ACC112 (cell line): ENCODE results near the gene MESP2.
A peak's percentile ranks its signal among the peaks of the same experiment; 100 is the strongest.

Experiments used
- H2AFZ ChIP-seq: fragments of 200-600 bp; sonication (generic); one replicate; pipeline ENCODE4 v1.6.0; 2017; ENCODE audit warnings: antibody characterized with exemption, low read length; ENCODE audit not compliant: unreplicated experiment
- H3K27ac ChIP-seq: fragments of 200-600 bp; sonication (generic); 2 replicates; pipeline ENCODE4 v1.5.1; 2014; ENCODE audit warnings: low read depth, mild to moderate bottlenecking, antibody characterized with exemption, low read length, moderate library complexity
- H3K27me3 ChIP-seq: fragments of 200-600 bp; sonication (generic); 2 replicates; pipeline ENCODE4 v1.6.1; 2014; ENCODE audit warnings: mild to moderate bottlenecking, antibody characterized with exemption, low read length, moderate library complexity, mixed read lengths; ENCODE audit not compliant: insufficient read depth
- H3K36me3 ChIP-seq: fragments of 200-600 bp; sonication (generic); 2 replicates; pipeline ENCODE4 v1.6.1; 2016; ENCODE audit warnings: mild to moderate bottlenecking, antibody characterized with exemption, low read length, moderate library complexity, mixed read lengths; ENCODE audit not compliant: insufficient read depth
- H3K4me1 ChIP-seq: fragments of 200-600 bp; sonication (generic); one replicate; pipeline ENCODE4 v1.6.1; 2016; ENCODE audit warnings: low read length, mixed read lengths; ENCODE audit not compliant: insufficient read depth, unreplicated experiment, control insufficient read depth
- H3K4me3 ChIP-seq: fragments of 200-600 bp; sonication (generic); 2 replicates; pipeline ENCODE4 v1.5.1; 2014; ENCODE audit warnings: mild to moderate bottlenecking, low read depth, low read length
- H3K79me2 ChIP-seq: fragments of 200-600 bp; sonication (generic); one replicate; pipeline ENCODE4 v1.6.0; 2016; ENCODE audit warnings: low read length; ENCODE audit not compliant: control insufficient read depth, unreplicated experiment, insufficient read depth

The MESP2 gene

GRCh38 chr15:89809093-89809786, 33.1 kb downstream of the MESP2 start:
- peaks cover 93% of the 10 kb centered on the region for H3K79me2 ChIP-seq
- no peak overlapping the region for H3K4me3 ChIP-seq
- peaks cover 23% of the 10 kb centered on the region; the same call in 1 of the 2 replicates for H3K36me3 ChIP-seq
- H3K4me1 ChIP-seq: peaks cover 33% of the 10 kb centered on the region
- H3K27me3 ChIP-seq: no peaks in the 10 kb centered on the region
- no peak overlapping the region for H2AFZ ChIP-seq
- 0 out of 2 replicates have a peak overlapping the region, but pooled peaks have one; percentile 1 for H3K27ac ChIP-seq

GRCh38 chr15:89809787-89810148, 33.6 kb downstream of the MESP2 start:
- Histone ChIP-seq H2AFZ (no peak overlapping the region), H3K4me3 (no peak overlapping the region), H3K4me1 (peaks cover 33% of the 10 kb centered on the region), H3K36me3 (peaks cover 17% of the 10 kb centered on the region; the same call in 1 of the 2 replicates), H3K79me2 (peaks cover 97% of the 10 kb centered on the region), H3K27ac (0 out of 2 replicates have a peak overlapping the region, but pooled peaks have one; percentile 1), H3K27me3 (no peaks in the 10 kb centered on the region)

- Histone ChIP-seq H2AFZ (no peak overlapping the region), H3K4me3 (no peak overlapping the region), H3K79me2 (peaks cover 90% of the 10 kb centered on the region), H3K27ac (no peak overlapping the region), H3K27me3 (no peaks in the 10 kb centered on the region), H3K36me3 (peaks cover 12% of the 10 kb centered on the region; the same call in 1 of the 2 replicates), H3K4me1 (peaks cover 38% of the 10 kb centered on the region)
Measured at GRCh38 chr15:89810837-89811236, 34.7 kb downstream of the MESP2 start.

DNA sequence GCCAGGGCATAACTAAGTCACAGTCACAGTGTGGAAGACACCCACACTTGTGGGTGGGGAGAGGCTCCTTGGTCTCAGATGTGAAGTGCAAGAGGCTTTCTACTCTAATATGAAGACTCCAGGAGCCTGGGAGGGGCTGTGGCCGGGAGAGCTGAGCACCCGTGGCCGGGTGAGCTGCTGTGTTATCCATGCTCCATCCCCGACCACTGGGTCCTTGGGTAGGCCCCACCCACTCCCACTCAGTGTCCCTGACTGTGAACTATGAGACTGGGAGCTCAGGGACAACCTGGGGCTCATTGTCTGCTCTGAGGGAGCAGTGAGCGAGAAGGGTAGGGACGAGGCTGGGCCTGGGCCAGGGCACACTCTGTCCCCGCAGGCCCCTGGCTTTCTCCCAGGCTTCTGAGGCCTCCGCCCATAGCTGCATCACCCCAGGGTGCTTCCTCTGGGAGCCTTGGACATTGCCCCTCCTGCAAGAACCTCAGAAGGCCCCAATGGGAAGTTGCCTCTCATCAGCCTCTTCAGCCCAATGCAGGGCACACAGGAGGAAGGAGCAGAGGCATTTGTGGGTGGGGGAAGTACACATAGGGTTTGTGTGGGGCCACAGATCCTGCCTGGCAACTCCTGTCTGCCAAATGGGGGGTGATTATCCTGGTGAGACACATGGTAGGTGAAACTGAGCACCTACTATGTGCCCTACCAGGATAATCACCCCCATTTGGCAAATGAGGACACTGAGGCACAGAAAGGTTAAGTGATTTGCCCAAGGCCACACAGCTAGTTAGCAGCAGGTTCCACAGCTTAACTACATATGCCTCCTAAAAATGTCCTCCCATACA, 36.1 kb downstream of the MESP2 start:
- H3K79me2 ChIP-seq: peaks cover 77% of the 10 kb centered on the region

GRCh38 chr15:89812847-89813320, 36.8 kb downstream of the MESP2 start:
- Histone ChIP-seq H3K36me3 (peaks cover 4% of the 10 kb centered on the region; the same call in 1 of the 2 replicates), H3K79me2 (peaks cover 71% of the 10 kb centered on the region), H3K27ac (peak overlapping the region; percentile 72), H3K27me3 (no peaks in the 10 kb centered on the region), H2AFZ (no peak overlapping the region), H3K4me3 (peak overlapping the region; percentile 99), H3K4me1 (peaks cover 44% of the 10 kb centered on the region)

More for the DNA sequence above, 36.1 kb downstream of the MESP2 start:
- peak overlapping the region; percentile 99 for H3K4me3 ChIP-seq
- H3K36me3 ChIP-seq: peaks cover 4% of the 10 kb centered on the region; the same call in 1 of the 2 replicates
- H3K27me3 ChIP-seq: no peaks in the 10 kb centered on the region
- peaks cover 38% of the 10 kb centered on the region for H3K4me1 ChIP-seq
- H3K27ac ChIP-seq: peak overlapping the region; percentile 72
- no peak overlapping the region for H2AFZ ChIP-seq

DNA sequence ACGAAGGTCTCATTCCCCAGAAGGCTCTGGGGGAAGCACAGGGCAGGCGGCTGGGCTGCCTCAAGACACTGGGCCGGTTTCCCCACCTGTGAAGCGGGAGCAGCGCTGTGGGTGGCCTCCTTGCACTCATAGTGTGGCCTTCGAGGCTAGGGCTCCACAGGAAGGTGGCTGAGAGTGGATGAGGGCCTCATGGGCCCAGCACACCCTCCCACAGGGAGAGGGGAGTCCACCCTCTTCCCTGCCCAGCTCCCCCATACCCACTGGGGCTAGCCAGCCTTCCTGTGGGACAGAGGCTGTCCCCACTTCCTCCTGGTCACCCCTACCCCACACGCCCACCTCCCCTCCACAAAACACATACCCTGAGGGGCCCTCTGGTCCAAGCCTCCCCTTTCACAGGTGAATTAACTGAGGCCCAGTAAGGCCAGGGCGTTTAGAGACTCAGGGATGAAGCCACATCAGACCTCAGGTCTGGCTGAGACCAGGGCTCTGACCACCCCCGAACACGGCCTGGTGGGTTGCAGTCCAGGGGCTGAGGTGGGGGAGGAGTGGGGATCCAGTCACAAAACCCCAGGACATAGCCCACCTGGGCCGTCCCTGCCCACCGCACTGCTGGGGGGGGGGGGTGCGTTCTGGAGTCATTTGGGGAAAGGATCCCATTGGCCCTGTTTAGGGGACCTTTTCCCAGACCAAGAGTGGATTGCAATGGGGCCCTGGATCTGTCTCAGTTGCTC, 37.4 kb downstream of the MESP2 start:
- peak overlapping the region; percentile 99 for H3K4me3 ChIP-seq
- H3K4me1 ChIP-seq: peaks cover 49% of the 10 kb centered on the region
- peak overlapping the region; percentile 72 for H3K27ac ChIP-seq
- H3K79me2 ChIP-seq: peaks cover 65% of the 10 kb centered on the region
- peak overlapping the region; percentile 17 for H2AFZ ChIP-seq
- H3K27me3 ChIP-seq: no peaks in the 10 kb centered on the region
- H3K36me3 ChIP-seq: peaks cover 4% of the 10 kb centered on the region; the same call in 1 of the 2 replicates

DNA sequence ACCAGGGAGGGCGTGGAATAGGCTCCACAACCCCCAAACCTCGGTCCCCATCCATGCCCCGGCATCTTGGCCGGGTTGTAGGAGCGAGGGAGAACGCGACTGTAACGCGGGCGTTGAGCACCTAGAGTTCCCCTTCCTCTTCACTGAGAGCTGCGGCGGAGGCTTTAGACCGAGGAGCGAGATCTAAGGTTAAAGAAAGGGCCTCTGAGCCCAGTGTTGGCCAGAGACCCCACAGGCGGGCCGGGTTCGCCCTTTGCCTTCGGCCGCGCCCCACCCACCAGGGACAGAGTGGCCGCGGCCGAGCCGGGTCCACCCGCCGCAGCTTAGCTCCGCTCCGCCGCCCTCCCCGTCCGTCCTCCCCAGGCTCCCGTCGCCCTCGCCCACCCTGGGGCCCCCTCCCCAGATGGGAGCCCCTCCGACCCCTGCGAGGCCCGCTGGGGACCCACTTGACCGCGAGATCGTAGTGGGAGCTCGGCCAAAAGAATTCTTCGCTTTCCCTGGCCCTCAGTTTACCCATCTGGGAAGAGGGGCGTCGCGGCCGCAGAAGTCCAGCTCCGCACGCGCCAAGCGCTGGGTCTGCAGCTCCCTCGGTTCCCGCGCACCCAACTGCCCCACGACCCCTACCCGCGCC, 38.1 kb downstream of the MESP2 start:
- H3K79me2 ChIP-seq: peaks cover 58% of the 10 kb centered on the region
- H3K36me3 ChIP-seq: peaks cover 4% of the 10 kb centered on the region; the same call in 1 of the 2 replicates
- H3K4me3 ChIP-seq: peak overlapping the region; percentile 99
- H2AFZ ChIP-seq: peak overlapping the region; percentile 41
- H3K27me3 ChIP-seq: no peaks in the 10 kb centered on the region
- peaks cover 46% of the 10 kb centered on the region for H3K4me1 ChIP-seq
- peak overlapping the region; percentile 72 for H3K27ac ChIP-seq

DNA sequence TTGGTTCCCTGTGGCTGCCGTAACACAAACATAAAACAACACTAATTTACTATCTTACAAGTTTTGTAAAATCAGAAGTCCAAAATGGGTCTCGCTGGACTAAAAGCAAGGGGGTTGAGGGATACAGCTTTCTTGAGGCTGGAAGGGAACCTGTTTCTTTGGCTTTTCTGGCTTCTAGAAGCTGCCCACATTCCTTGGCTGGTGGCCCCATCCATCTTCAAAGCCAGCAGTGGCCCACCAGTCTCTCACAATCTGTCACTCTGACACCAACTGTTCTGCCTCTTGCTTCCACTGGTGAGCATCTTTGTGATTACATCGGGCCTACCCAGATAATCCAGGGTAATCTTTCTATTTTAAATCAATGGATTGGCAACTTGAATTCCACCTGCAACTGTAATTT, 39.6 kb downstream of the MESP2 start:
- Histone ChIP-seq H3K79me2 (peaks cover 44% of the 10 kb centered on the region), H3K4me1 (peaks cover 44% of the 10 kb centered on the region), H3K27me3 (no peaks in the 10 kb centered on the region), H3K4me3 (0 out of 2 replicates have a peak overlapping the region, but pooled peaks have one; percentile 99), H3K27ac (no peak overlapping the region), H3K36me3 (peaks cover 2% of the 10 kb centered on the region; the same call in 1 of the 2 replicates), H2AFZ (no peak overlapping the region)

- Histone ChIP-seq H3K79me2 (peaks cover 24% of the 10 kb centered on the region), H2AFZ (peak overlapping the region; percentile 64), H3K36me3 (no peaks in the 10 kb centered on the region), H3K4me1 (peaks cover 43% of the 10 kb centered on the region), H3K27ac (peak overlapping the region; percentile 36), H3K27me3 (no peaks in the 10 kb centered on the region), H3K4me3 (peak overlapping the region; percentile 64)
Measured at GRCh38 chr15:89817701-89818280, 41.7 kb downstream of the MESP2 start.
